GM21723 (cell line): ENCODE data around the gene C12orf60.
"Not testable (repeated sequence)": the region's sequence is repeated elsewhere in the genome, so short reads cannot be mapped to it uniquely, and the experiment has no call there.

ENCODE experiments used
- ATAC-seq: cut with Tn5 transposase; IDR thresholded peaks from one replicate; pipeline ENCODE4 v1.9.1; 2021; ENCODE audit warnings: mild to moderate bottlenecking, moderate library complexity; ENCODE audit not compliant: unreplicated experiment

The C12orf60 gene

GRCh38 chr12:14803011-14803829 is at the start of gene C12orf60, which contains the start of gene WBP11:
Gene C12orf60 (plus strand): TSS chr12:14803670. CDS start chr12:14822936, 19,266 bp downstream.
Gene WBP11 (minus strand): TSS chr12:14803478. CDS start chr12:14801383, 2,095 bp downstream.
- peak; percentile 99 for ATAC-seq

GRCh38 chr12:14756334-14757143 is 46.9 kb upstream of the C12orf60 start:
- no peak for ATAC-seq

GRCh38 chr12:14759711-14760280 is 43.7 kb upstream of the C12orf60 start:
- ATAC-seq: not testable (repeated sequence)

GRCh38 chr12:14765398-14765797 is 38.1 kb upstream of the C12orf60 start:
- ATAC-seq: no peak

GRCh38 chr12:14766020-14766419 is 37.5 kb upstream of the C12orf60 start:
- ATAC-seq: not testable (repeated sequence)

- ATAC-seq: no peak
These were observed 36.7 kb upstream of the C12orf60 start for GRCh38 chr12:14766649-14767215.

GRCh38 chr12:14767617-14768016 is 35.9 kb upstream of the C12orf60 start:
- ATAC-seq: no peak

GRCh38 chr12:14768823-14769405 is 34.6 kb upstream of the C12orf60 start:
- ATAC-seq: no peak

GRCh38 chr12:14769466-14769968 is 34.0 kb upstream of the C12orf60 start:
- peak; percentile 6 for ATAC-seq

- ATAC-seq: peak; percentile 42
These were observed 33.4 kb upstream of the C12orf60 start for GRCh38 chr12:14769969-14770495.

GRCh38 chr12:14770496-14771461 is 32.7 kb upstream of the C12orf60 start:
- ATAC-seq: peak; percentile 28

- ATAC-seq: no peak
These were observed 31.8 kb upstream of the C12orf60 start for GRCh38 chr12:14771651-14772137.

- no peak for ATAC-seq
These were observed 30.5 kb upstream of the C12orf60 start for GRCh38 chr12:14772946-14773345.

GRCh38 chr12:14773685-14774073 is 29.8 kb upstream of the C12orf60 start:
- peak; percentile 21 for ATAC-seq

- peak; percentile 60 for ATAC-seq
These were observed 29.2 kb upstream of the C12orf60 start for GRCh38 chr12:14774074-14774905.

- ATAC-seq: no peak
These were observed 28.4 kb upstream of the C12orf60 start for GRCh38 chr12:14774906-14775635.

- no peak for ATAC-seq
These were observed 27.9 kb upstream of the C12orf60 start for GRCh38 chr12:14775636-14775980.
